Thoracic aorta (tissue), 2 donors: ENCODE measurements around the gene ADM5. TPM values are rescaled to one million over a fixed set of nuclear protein-coding genes. Genes with fewer than 3 reads are reported as not detected.

Experiments
- ATAC-seq: fragments of 150-250 bp; one replicate; pipeline ENCODE4 v1.8.0; 2017; ENCODE audit warnings: low read depth; ENCODE audit not compliant: insufficient number of reproducible peaks, low FRiP score
- DNase-seq: peaks from one replicate; pipeline ENCODE4 v3.0.0-alpha.2; 2020; ENCODE audit warnings: low spot score
- H3K27ac ChIP-seq, 2 donors: fragments of 200-600 bp; sonication (generic); 1 replicate in 1 of 2; 2 replicates in 1 of 2; pipeline ENCODE4 v1.5.1; 2016; ENCODE audit warnings: mild to moderate bottlenecking in 2 of 2, moderate library complexity in 2 of 2
- H3K27me3 ChIP-seq: fragments of 200-600 bp; sonication (generic); replicated peaks from 2 replicates; pipeline ENCODE4 v1.6.0; 2016; ENCODE audit warnings: mild to moderate bottlenecking; ENCODE audit not compliant: insufficient read depth
- H3K36me3 ChIP-seq: fragments of 200-600 bp; sonication (generic); one replicate; pipeline ENCODE4 v1.5.1; 2016
- H3K4me1 ChIP-seq, 2 donors: fragments of 200-600 bp; sonication (generic); 1 replicate in 1 of 2; 2 replicates in 1 of 2; pipeline versions ENCODE4 v1.5.1 to v1.6.0; 2016; ENCODE audit warnings: low read depth in 2 of 2, mild to moderate bottlenecking in 1 of 2; ENCODE audit not compliant: control insufficient read depth in 1 of 2
- H3K4me3 ChIP-seq: fragments of 200-600 bp; sonication (generic); 2 replicates; pipeline ENCODE4 v1.5.1; 2016; ENCODE audit warnings: mild to moderate bottlenecking
- H3K9me3 ChIP-seq: fragments of 200-600 bp; sonication (generic); 2 replicates; pipeline ENCODE4 v1.5.1; 2016
- CTCF ChIP-seq: fragments of 200-600 bp; sonication (generic); IDR thresholded peaks from one replicate; pipeline ENCODE4 v1.5.1; 2019; ENCODE audit warnings: antibody characterized with exemption
- total RNA-seq, 2 donors: library from RNA; depleted of rRNA; stranded (reverse); fragments of >200 nt; gene quantifications; one replicate each; pipeline versions ENCODE4 v1.1.0 to v1.2.3, GENCODE V29; 2016

ADM5 gene
- total RNA-seq, 2 donors from 2014 or later: 2.8 to 6.4 TPM

DNA sequence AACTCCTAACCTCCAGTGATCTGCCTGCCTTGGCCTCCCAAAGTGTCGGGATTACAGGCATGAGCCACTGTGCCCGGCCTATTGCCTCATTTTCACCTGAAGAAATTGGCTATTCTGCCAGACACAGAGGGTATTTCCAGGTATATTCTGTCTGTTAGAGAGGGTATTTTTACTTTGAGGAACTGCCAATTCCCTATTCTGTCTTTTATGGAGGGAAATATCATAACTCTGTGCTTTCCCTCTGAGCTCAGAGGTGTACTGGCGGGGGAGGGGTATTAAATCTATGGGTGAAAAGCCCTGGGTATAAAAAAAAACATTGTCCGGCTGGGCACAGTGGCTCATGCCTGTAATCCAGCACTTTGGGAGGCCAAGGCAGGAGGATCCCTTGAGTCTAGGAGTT, 48.9 kb downstream of the ADM5 start:
- H3K27me3 ChIP-seq: no peaks in the 10 kb centered on the region
- H3K9me3 ChIP-seq: no peaks in the 10 kb centered on the region
- DNase-seq: no peak
- H3K4me3 ChIP-seq: no peak overlapping the region
- H3K4me1 ChIP-seq: no peaks in the 10 kb centered on the region
- no peak for TF ChIP-seq CTCF
- H3K27ac ChIP-seq: no peak overlapping the region
- no peaks in the 10 kb centered on the region for H3K36me3 ChIP-seq
- no peak for ATAC-seq

- Histone ChIP-seq H3K36me3 (no peaks in the 10 kb centered on the region), H3K9me3 (no peaks in the 10 kb centered on the region), H3K27me3 (no peaks in the 10 kb centered on the region), H3K4me3 (no peak overlapping the region), H3K27ac (no peak overlapping the region), H3K4me1 (no peaks in the 10 kb centered on the region)
- ATAC-seq: no peak
- no peak for DNase-seq
- TF ChIP-seq CTCF: no peak
Observed at GRCh38 chr19:49739098-49739497, 49.7 kb downstream of the ADM5 start.

DNA sequence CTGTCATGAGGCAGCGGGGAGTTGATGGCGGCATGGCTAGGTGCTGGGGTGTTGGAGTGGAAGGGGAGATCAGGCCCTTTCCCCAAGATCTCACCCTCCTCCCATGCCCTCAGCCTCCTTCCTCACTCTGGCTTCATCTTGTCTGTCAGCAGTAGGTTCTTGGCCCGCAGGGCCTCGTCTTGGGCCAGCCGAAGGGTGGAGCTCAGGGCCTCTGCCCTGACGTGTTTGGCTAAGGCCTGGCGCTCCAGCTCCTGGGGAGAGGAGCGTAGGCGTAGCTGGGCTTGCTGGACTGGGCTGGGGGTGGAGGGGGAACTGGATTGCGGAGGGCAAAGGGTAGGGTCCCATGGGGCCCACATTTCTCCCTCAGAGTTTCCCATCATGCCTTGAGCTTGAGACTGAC, 50.5 kb downstream of the ADM5 start:
- no peaks in the 10 kb centered on the region for H3K27me3 ChIP-seq
- DNase-seq (no peak), ATAC-seq (no peak)

More for the DNA sequence above, 50.5 kb downstream of the ADM5 start:
- no peak for TF ChIP-seq CTCF
- Histone ChIP-seq H3K27ac (no peak overlapping the region), H3K4me1 (no peaks in the 10 kb centered on the region), H3K9me3 (no peaks in the 10 kb centered on the region), H3K4me3 (no peak overlapping the region), H3K36me3 (no peaks in the 10 kb centered on the region)

Other genes starting within 250 kb of the ADM5 start
- gene SLC17A7, start 248.1 kb upstream of the ADM5 start, total RNA-seq: 1 to 10 TPM in 1 of 2 donors, under 1 TPM in 1; 0.54 to 2.8 TPM
- 10 to 100 TPM; 60.2 to 95.4 TPM for gene PIH1D1, start 237.8 kb upstream of the ADM5 start, total RNA-seq
- 10 to 100 TPM; 21.8 to 29.8 TPM for gene ALDH16A1, start 236.4 kb upstream of the ADM5 start, total RNA-seq
- gene FLT3LG, start 215.4 kb upstream of the ADM5 start, total RNA-seq: 1 to 10 TPM; 4.7 to 5.6 TPM
- gene RPL13A, start 202.0 kb upstream of the ADM5 start, total RNA-seq: 1,000 to 10,000 TPM in 1 of 2 donors, 100 to 1,000 TPM in 1; 996 to 1,451 TPM
- 1,000 to 10,000 TPM; 1,371 to 2,401 TPM for gene RPS11, start 193.2 kb upstream of the ADM5 start, total RNA-seq
- 100 to 1,000 TPM; 172 to 304 TPM for gene FCGRT, start 176.9 kb upstream of the ADM5 start, total RNA-seq
- 100 to 1,000 TPM in 1 of 2 donors, 10 to 100 TPM in 1; 65.3 to 111 TPM for gene RCN3, start 161.6 kb upstream of the ADM5 start, total RNA-seq
- gene NOSIP, start 109.0 kb upstream of the ADM5 start, total RNA-seq: 10 to 100 TPM; 30.8 to 46.8 TPM
- gene PRRG2, start 108.3 kb upstream of the ADM5 start, total RNA-seq: not detected
- 10 to 100 TPM; 12.4 to 24.5 TPM for gene PRR12, start 98.4 kb upstream of the ADM5 start, total RNA-seq
- 100 to 1,000 TPM in 1 of 2 donors, 10 to 100 TPM in 1; 82.2 to 188 TPM for gene RRAS, start 49.5 kb upstream of the ADM5 start, total RNA-seq
- 10 to 100 TPM; 27.3 to 30.6 TPM for gene SCAF1, start 47.4 kb upstream of the ADM5 start, total RNA-seq
- gene IRF3, start 23.7 kb upstream of the ADM5 start, total RNA-seq: 10 to 100 TPM; 33.2 to 52.9 TPM
- 1 to 10 TPM; 2.5 to 3.0 TPM for gene BCL2L12, start 23.7 kb upstream of the ADM5 start, total RNA-seq
- gene PRMT1, start 12.3 kb upstream of the ADM5 start, total RNA-seq: 100 to 1,000 TPM; 116 to 118 TPM
- gene CPT1C, start 1.5 kb downstream of the ADM5 start, total RNA-seq: 1 to 10 TPM; 2.5 to 3.9 TPM
- gene TSKS, start 73.7 kb downstream of the ADM5 start, total RNA-seq: not detected
- 10 to 100 TPM; 81.1 to 89.7 TPM for gene AP2A1, start 77.4 kb downstream of the ADM5 start, total RNA-seq
- gene FUZ, start 123.7 kb downstream of the ADM5 start, total RNA-seq: 10 to 100 TPM; 23.6 to 27.3 TPM
- 10 to 100 TPM; 29.8 to 37.0 TPM for gene MED25, start 128.7 kb downstream of the ADM5 start, total RNA-seq
- gene PTOV1, start 161.6 kb downstream of the ADM5 start, total RNA-seq: 10 to 100 TPM; 62.9 to 72.2 TPM
- gene PNKP, start 178.0 kb downstream of the ADM5 start, total RNA-seq: 10 to 100 TPM; 55.8 to 78.7 TPM
- 10 to 100 TPM; 15.2 to 20.7 TPM for gene AKT1S1, start 187.8 kb downstream of the ADM5 start, total RNA-seq
- 10 to 100 TPM; 27.9 to 31.7 TPM for gene TBC1D17, start 188.1 kb downstream of the ADM5 start, total RNA-seq
- 1 to 10 TPM; 1.5 to 2.2 TPM for gene IL4I1, start 207.3 kb downstream of the ADM5 start, total RNA-seq
- gene ATF5, start 239.6 kb downstream of the ADM5 start, total RNA-seq: 1 to 10 TPM; 8.4 to 9.8 TPM
- gene NUP62, start 239.9 kb downstream of the ADM5 start, total RNA-seq: 10 to 100 TPM; 29.9 to 34.3 TPM